Measurements from ENCODE around the gene CHD9.
"Not testable (repeated sequence)": the region's sequence is repeated elsewhere in the genome, so short reads cannot be mapped to it uniquely, and the experiment has no call there.

CHD9 gene

DNA sequence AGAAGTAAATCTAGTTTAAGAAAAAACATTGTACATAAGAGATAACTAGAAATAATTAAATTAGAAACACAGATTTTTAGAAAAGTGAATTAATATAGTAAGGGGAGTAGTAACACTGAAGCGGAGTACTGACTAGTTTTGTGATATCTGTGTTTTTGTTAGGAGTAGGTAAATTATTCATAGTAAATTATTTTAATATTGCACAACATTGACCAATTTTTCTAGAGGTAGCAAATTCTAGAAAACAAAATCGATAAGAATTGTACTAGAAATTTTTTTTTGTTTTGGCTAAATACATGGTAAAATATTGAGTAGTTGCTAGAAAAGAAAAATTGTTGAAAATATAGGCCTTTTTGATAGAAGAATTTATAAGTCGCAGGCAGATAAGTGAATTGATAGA lies 156.5 kb downstream of the CHD9 start:
- no peak for DNase-seq

DNA sequence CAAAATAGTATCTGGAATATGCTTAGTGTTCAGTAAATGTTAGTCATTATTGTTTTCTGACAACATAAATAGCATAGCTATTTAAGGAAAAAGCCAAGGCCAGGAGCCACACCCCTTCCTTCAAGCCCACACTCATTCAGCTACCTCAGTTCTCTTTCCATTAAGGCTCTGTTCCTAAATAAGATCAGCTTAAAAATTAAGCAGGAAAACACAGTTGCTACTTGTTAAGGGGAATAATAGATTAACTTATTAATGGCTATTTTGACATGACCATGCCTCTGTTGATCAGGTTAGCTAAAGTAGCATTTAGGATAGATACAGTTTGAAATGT lies 158.1 kb downstream of the CHD9 start:
- DNase-seq, result no peak

DNA sequence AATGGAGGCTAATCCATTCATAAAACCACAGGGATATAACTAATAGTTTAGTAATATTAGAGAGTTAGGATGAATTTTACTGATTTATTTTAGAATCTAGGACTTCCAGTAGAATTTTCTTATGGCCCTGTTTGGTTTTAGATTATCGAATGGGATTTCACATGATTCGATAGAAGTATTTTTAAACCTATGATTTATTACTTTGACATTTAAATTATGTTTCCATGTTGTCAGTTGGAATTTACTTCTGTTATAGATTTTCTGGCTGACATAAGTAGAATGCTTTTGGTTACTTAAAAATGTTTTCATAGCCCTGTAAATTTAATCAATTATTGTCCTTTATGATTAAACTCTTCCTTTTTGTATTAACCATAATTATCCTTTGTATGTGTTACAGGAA lies 158.8 kb downstream of the CHD9 start:
- DNase-seq, result no peak

DNA sequence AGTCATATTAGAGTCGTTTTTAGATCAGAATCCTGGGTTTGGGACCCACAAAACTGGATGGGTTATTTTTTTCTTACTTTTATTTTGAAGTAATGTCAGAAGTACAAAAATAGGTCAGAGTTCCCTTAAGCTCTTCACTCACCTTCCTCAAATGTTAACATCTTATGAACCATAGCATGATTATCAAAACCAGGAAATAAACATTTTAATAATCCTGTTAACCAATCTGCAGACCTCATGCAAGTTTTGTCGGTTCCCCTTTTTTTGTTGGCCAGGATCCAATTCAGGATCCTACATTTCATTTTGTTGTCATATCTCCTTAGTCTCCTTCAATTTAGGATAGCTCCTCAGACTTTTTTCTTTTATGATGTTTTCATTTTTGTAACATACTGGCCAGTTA lies 162.0 kb downstream of the CHD9 start:
- peak; percentile 77 for DNase-seq

DNA sequence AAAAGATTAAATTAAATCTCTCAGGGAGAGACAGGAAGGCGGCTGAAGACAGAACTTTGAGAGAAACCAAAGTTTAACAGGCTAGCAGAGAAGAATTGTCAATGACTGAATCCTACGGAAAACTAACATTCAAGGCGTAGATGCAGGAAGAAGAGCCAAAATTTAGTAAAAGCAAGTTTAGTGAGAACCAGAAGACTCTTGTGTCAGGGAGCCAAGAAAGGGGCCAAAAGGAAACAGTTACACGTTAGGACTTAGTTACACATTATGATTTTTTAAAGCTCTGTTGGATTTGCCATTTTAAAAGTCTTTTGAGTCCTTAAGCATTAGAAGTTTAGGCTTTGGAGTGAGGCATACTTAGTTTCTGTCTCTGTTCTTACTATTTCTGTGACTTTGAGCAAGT lies 164.6 kb downstream of the CHD9 start:
- DNase-seq, result no peak

DNA sequence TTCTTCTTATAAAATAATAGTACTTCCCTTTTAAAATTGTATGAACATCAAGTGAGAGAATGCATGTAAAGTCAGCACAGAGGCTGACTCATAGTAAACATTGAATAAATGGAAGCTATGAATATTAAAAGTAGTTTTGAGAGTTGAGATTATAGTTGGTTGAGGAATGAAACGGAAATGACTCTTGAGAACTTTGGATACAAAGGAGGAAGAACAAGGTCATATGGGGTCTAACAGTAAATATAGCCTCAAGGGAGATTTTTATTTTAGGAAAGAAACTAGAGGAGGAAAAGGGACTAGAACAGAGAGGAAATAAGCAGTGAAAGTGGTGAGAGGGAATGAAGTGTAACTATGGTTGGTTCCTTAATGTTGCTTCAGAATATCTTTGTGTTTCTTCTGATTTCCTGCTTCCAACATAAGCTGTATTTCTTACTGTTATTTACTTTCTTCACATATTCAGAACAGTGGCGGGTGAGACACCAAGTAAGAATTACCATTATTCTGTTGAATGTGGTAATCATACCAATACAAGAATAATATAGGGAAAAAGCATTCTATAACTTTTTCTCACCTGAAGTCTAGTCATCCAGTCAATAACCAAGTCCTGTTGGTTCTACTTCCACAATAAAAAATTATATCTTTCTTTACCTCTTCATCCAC lies 165.1 kb downstream of the CHD9 start:
- peak; percentile 83 for DNase-seq

DNA sequence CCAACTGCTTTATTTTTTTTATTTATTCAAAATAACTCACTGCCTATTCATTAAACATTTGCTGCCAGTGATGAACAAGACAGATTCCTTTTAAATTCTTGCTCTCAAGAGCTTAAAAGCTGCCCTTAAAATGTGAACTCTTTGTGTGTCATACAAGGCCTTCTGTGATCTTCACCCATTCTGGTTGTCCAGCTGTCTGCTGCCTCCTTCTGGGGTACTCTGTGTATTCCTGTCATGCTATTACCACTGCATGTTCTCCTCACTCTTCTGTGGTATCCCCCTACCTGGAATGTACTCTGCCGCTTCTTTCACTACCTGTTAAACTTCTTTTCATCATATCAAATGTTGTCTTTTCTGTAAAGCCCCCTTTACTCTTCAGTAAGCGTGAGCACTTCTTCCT lies 165.8 kb downstream of the CHD9 start:
- DNase-seq, result no peak

DNA sequence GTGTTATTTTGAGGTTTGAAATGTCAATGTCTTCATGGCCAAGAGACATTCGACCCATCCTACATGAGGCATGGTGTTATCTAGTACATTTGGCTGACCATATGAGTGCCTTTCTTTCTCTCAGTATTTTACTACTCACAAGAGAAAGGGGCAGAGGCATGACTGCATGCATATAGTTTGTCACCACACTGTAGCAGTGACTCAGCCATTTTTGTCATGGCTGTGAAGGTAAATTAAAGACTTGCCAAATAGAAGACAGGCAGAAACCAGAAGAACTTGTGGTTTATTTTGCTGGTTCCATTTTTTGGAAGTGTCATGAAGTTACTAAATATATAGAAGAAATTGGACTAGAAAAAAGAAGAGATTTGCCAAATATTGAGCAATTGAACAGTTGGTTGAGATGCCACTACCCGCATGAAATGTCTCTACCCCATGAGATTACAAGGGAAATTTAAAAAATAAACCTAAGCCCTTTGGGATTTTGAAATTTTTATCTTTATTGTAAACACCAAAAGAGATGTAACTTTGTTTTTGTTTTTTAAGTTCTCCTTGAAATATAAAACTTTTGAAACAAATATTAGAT lies 170.3 kb downstream of the CHD9 start:
- DNase-seq, result peak; percentile 93

DNA sequence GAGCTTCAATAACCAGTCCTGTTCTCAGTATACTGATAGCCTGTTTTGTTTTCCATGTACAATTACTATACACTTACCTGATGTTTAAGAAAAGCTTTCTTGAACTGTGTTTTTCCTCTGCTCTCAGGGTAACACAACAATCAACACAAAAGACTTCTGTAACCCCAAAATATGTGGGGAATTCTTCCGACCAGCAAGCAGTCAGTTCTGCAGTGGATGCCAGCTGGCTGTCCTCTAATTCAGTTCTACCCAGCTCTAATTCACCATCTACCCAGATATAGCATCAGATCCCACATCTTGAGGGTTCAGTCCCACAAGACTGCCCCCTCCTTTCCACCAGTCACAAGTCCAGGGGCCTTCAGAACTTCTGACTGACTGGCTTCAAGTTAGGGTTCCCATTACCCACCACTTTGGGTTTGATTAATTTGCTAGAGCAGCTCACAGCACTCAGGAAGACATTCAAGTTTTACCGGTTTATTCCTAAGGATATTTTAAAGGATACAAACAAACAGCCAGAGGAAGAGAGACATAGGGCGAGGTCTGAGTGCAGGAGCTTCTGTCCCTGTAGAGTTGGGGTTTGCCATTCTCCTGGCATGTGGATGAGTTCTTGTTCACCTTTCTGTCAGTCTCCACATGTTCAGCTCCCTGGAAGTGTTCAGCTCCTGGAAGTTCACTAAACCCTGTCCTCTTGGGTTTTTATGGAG lies 178.2 kb downstream of the CHD9 start:
- no peak for DNase-seq

DNA sequence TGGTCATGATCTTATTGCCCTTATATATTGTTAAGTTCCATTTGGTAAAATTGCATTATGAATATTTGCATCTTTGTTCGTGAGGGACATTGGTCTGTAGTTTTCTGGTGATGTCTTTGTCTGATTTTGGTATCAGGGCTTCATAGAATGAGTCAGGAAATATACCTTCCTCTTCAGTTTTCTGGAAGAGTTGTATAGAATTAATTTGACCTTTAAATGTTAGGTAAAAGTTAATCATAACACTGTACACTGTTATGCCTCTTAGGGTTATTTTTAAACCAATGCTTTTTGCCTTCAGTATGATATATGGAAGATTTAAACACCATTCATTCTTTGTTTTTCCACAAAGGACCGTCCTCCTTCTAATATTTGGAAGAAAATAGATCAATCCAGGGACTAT lies 180.0 kb downstream of the CHD9 start:
- DNase-seq, result no peak

DNA sequence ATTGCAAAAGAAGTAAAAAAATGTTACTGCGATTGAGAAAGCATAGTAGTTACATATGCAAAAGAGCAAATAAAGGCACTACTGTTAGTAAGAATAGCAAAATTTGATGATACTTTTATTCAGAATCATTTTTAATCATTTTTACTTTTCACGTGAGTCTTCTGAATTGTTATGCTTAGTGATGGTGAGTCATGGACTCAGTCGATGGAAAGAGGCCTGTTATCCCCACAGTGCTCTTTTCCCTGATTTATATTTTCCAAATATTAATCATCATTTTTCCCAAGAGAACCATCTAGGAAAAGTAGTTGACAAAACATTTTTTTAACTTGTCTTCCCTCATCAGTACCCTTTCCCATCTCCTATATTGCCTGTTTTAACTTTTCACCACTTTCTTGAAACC lies 181.1 kb downstream of the CHD9 start:
- DNase-seq, result no peak

DNA sequence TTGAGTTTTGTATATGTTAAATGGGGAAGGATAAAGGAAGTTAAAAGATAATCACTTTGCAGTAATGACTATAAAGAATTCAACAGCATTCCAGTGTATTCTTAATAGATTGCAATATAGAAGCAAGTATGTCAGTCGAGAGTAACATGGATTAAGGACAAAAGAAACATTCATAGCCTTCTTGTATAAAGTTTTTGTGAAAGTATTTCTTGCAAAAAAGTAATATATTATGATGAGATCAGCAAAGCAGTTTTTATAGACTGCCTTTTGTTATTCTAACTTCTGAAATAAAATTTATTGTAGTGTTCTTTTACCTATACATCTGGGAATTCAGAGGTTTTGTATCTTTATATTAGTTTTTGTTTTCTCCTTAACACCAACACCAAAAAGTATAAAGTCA lies 194.5 kb downstream of the CHD9 start:
- DNase-seq, result no peak

DNA sequence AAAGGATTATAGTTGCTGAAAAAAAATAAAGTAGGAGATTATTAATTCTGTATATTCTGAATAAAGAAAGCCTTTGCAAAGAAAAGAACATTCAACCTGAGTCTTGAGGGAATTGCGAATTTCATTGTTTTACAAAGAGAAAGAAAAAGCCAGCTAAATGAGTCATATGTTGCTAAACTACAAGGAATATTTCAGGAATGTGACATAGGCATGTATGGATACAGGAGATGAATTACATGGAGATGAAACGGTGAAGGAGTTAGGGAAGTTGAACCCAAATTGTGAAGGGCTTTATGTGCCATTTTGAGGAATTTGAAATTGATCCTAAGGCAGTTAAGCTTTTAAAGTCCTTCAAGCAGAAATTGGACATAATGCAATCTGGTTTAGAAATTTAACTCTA lies 202.2 kb downstream of the CHD9 start:
- no peak for DNase-seq

DNA sequence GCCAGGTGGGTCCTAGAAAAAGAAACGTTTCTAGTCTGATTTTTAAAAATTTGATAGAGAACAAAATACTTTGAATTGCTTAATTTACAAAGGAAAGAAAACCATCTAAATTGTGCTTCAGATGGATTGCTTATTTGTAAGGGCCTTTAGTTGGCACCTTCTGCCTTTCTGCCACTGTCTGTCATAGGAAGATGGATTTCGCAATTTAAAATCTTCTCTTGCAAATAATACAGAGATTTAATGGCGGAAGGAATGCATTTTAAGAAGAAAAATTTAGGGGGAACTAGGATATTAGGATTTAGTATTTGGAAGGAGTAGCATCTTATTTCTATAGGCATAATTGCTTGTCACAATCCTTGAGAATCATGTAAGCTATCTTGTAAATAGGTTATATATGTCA lies 204.0 kb downstream of the CHD9 start:
- no peak for DNase-seq

DNA sequence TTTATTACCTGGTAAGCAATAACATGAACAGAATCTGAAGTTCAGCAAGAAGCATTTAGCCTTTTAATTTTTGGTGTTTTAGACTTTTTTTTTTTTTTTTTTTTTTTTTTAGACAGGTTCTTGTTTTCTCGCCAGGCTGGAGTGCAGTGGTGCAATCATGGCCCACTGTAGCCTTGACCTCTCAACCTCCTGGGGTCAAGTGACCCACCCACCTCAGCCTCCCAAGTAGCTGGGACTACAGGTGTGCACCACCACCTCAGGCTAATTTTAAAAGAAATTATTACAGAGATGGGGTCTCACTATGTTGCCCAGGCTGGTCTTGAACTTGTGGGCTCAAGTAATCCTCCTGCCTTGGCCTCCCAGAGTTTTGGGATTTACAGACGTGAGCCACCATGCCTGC lies 206.5 kb downstream of the CHD9 start:
- DNase-seq, result no peak

DNA sequence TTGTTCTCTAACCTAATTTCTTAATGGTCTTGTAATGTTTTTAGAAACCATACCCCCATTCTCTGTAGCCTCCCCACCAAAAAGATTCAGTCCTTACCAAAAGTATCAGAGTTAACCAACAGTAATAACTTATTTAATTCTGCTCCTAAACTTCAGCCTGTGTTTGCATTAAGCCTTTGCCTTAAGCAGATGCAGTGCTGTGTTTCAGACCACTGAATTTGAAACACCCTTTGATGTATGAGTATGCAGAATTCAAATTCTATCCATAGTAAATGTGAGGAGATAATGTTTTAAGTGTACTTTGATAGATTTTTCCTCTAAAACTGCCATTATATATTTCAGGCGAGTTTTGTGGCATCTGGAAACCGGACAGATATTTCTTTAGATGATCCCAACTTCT lies 207.9 kb downstream of the CHD9 start:
- DNase-seq, result no peak

DNA sequence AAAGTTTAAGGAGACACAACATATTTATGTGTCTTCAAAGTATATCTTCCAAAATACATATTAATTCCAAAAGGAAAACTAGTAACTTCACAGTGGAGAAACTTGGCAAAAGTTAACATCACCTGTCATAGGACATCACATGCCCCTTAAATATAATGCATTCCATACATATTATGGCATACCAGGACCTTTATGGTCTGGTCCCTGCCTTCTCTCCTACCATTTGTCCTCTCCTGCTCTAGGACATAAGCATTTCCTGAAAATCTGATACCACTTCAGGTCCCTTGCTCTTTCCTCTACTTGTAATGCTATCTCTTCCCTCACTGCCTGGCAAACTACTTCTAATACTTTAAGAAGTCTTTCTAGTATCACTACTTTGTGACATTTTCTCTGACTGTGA lies 211.4 kb downstream of the CHD9 start:
- DNase-seq, result no peak

DNA sequence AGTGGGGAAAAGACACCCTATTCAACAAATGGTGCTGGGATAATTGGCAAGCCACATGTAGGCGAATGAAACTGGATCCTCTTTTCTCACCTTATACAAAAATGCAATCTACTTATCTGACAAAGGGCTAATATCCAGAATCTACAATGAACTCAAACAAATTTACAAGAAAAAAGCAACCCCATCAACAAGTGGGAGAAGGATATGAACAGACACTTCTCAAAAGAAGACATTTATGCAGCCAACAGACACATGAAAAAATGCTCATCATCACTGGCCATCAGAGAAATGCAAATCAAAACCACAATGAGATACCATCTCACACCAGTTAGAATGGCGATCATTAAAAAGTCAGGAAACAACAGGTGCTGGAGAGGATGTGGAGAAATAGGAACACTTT lies 223.7 kb downstream of the CHD9 start:
- DNase-seq, result not testable (repeated sequence)

DNA sequence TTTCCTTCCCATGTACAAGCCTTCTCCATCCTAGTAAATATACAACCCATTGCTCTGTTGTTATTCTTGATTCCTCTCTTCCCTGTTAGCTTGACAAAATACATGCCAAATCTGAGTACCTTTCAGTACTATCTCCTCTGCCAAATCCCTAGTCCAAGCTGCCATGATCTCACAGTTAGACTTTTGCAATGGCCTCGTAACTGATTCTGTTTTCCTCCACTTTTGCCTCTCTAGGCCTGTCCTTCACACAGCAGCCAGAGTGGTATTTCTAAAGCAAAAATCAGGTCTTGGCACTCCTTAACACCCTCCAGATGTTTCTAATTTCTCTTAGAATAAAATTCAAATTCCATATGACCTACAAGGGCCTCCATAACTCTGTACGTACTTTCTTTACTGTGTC lies 226.5 kb downstream of the CHD9 start:
- DNase-seq, result no peak

DNA sequence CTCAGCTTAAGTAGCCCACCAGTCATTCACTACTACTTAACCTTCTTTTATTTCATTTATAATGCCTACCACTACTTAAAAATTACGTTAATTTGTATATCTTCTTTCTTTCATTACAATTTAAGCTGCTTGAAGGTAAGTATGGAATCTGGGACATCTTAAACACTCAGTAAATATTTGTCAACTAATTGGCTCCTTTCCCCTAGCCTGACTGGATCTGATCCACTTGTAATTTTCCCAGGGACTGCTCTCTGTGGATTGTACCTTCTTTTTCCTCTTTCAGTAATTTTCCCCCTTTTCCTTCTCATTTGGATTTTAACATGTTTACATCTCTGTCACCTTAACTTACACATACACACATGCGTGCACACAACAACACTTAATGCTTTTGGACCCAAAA lies 227.1 kb downstream of the CHD9 start:
- no peak for DNase-seq

DNA sequence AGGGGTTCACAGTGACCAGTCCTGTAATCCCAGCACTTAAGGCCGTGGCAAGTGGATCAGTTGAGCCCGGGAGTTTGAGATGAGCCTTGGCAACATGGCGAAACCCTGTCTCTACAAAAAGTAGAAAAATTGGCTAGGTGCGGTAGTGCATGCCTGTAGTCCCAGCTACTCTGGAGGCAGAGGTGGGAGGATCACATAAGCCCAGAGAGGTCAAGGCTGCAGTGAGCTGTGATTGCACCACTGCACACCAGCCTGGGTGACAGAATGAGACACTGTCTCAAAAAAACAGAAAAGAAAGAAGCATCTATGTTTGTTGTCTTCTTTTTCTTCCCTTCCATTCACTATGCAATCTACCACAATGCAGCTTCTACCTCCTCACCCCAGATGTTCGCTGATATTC lies 227.5 kb downstream of the CHD9 start:
- DNase-seq, result no peak

DNA sequence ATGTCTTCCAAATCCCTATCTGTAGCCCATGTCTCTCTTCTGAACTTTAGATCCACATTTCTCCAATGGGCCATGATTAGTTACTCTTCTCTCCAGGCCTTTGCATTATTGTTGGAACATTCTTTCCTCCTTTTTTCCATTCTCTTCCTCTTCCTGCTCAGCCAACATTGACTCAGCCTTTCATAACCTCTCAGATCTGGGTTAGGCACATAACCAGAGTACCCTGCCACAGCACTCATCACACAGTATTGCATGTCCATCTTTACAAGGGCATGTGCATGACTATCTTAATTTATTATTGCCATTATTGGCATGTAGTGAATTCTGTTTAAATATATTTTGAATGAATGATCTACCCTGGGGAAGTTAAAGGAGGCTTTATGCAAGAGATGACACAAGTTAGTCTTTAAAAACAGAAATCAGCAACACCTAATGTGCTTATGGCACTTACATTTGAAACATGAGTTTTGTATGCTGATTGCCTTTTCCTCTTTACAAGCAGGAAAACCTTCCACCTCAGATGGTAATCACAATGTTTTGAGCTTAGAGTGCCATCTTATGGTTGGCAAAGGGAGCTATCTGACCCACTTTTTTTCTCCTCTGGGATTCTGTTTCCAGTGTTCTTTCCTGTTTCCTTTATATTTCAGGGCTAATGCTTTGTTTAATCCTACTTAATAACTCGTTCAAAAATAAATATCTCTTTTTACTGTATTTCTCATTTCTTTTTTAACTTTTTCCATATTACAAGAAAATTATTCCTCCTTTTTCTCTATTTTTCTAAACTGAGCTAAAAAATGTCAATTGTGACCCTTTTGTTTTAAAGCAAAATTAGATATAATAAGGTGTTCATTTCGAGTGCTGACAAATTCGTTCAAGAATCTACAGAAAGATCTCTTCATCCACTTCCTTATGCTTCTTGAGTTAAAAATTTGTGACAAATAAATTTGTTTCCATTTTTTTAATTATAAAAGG lies 228.5 kb downstream of the CHD9 start:
- peak; percentile 20 for DNase-seq

DNA sequence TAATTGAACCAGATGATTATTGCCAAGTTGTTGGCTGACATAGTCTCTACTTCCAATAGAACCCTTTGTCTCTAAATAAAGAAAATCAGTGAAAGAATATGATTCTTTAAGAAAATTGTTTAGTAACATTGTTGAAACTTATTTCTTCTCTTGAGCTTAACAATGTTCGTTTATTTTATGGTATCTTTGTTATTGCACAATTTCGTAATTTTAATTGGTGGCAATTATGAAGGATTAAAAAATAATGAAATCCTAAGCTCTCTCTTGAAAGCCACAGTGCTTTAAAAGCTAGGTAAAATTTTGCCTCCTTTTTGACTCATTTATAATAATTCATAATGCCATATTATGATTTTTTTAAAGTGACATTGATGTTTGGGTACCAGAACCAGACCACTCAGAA lies 230.4 kb downstream of the CHD9 start:
- no peak for DNase-seq

DNA sequence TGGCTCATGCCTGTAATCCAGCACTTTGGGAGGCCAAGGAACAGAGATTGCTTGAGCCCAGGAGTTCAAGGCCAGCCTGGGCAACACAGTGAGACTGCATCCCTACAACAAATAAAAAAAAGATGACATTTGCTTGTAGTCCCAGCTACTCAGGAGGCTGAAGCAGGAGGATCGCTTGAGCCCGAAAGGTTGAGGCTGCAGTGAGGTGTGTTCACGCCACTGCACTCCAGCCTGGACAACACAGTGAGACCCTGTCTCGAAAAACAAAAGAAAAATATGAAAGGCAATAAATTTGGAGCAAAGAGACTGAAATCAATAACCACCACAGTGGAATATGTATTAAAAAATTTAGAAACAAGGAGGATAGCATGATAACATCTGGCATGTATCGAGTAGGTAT lies 235.7 kb downstream of the CHD9 start:
- no peak for DNase-seq
